ENCODE results near the gene ELOF1.
"Not testable (repeated sequence)": the region's sequence is repeated elsewhere in the genome, so short reads cannot be mapped to it uniquely, and the experiment has no call there.

ELOF1 gene

DNA sequence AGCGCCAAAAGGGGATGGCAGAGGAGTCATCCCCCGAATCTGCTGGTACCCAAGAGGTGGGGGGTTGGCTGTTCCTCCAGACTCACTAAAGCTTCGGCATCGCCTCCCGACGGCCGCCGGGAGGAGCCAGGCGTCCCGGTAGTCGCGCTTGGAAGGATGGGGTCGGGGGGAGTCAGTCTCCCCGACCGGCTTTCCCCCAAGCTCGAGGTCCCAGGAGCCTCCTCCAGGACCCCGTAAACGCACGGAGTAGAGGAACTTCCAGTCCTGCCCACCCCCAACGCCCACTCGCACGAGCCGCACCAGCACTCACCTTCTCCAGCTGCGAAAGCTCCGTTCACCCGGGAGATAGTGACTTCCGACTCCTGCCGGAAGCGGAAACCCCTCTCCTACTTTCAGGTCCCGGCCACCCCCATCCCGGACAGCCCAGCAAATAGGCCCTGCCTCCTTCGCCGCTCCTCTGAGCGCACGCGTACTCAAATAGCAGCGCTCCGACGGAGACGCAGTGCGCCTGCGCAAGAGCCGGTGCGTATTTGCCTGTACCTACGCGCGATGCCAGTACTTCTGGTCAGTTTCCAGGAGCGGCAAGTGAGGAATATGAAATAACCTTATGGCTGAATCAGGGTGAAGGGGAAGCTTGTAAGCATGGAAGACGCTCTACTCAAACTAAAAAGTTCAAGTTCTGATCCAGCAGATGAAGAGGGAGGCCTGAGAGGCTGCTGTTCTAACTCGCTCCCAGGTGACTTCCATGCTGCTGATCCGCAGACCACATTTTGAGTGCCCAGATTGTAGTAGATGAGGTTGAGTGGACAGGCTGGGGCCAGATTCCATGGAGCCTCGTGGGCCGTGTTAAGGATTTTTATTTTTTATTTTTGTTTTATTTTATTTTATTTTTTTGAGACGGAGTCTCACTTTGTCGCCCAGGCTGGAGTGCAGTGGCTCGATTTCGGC, at the start of gene ELOF1:
Gene ELOF1 (minus strand): TSS at position 350 of the 948 bp plus-strand sequence. CDS start 4,883 bp downstream, outside the sequence.
- Mint-ChIP-seq H3K4me3 (peak within 1 kb of the TSS; percentile 84), H3K27ac (peak within 1 kb of the TSS; percentile 90), H3K9me3 (no peaks in the 10 kb centered on the region), H3K36me3 (peaks cover 40% of the 10 kb centered on the region), H3K4me1 (peaks cover 52% of the 10 kb centered on the region)
- ATAC-seq (peak; percentile 96), DNase-seq (ENCODE audit: low spot score in 2 of 2) (peak; percentile 91 to 97)

DNA sequence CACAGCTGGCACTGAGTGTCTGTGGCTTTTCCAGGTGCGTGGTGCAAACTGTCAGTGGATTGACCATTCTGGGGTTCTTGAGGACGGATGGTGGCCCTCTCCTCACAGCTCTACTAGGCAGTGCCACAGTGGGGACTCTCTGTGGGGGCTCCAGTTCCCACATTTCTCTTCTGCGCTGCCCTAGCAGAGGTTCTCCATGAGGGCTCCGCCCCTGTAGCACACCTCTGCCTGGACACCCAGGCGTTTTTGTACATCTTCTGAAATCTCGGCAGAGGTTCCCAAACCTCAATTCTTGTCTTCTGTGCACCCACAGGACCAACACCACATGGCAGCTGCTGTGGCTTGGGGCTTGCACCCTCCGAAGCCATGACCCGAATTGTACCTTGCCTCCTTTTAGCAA, 47.5 kb upstream of the ELOF1 start:
- Mint-ChIP-seq H3K4me3 (no peak overlapping the region), H3K9me3 (peaks cover 12% of the 10 kb centered on the region), H3K36me3 (peaks cover 25% of the 10 kb centered on the region), H3K27ac (no peak overlapping the region), H3K4me1 (no peaks in the 10 kb centered on the region)
- DNase-seq (ENCODE audit: low spot score in 2 of 2) = no peak
- no peak for ATAC-seq

DNA sequence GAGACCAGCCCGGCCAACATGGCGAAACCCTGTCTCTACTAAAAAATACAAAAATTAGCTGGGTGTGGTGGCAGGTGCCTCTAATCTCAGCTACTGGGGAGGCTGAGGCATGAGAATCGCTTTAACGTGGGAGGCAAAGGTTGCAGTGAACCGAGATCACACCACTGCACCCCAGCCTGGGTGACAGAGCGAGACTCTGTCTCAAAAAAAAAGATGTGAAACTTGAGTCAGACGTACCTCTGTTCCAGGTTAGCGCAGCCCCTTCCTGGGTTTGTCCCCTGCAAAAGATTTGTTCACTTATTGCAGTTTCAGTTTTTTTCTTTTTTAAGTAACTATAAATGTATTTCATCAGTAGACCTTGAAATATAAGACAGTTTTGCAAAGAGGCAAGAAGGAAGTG, 40.7 kb upstream of the ELOF1 start:
- not testable (repeated sequence) for H3K4me3 Mint-ChIP-seq; ATAC-seq; H3K9me3 Mint-ChIP-seq; DNase-seq (ENCODE audit: low spot score in 2 of 2); H3K27ac Mint-ChIP-seq
- peaks cover 13% of the 10 kb centered on the region for H3K4me1 Mint-ChIP-seq
- H3K36me3 Mint-ChIP-seq = peaks cover 26% of the 10 kb centered on the region

DNA sequence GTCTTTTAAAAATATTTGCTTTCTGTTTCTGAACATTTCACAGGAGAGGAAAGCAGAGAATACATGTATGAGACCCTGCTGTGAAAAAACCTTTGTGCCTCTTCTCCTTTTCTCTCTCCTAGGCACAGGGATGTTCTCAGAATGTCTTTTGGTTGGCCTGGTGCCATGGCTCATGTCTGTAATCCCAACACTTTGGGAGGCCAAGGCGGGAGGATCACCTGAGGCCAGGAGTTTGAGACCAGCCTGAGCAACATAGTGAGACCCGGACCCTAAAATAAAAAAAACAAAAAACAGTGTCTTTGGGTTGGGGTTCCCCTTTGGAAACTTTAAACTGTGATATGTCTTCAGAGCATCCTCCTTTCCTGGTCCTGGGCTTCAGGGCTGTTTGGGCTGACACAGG, 39.7 kb upstream of the ELOF1 start:
- no peaks in the 10 kb centered on the region for H3K9me3 Mint-ChIP-seq
- peaks cover 16% of the 10 kb centered on the region for H3K36me3 Mint-ChIP-seq
- H3K4me3 Mint-ChIP-seq = peak overlapping the region; percentile 82
- ATAC-seq (no peak), DNase-seq (ENCODE audit: low spot score in 2 of 2) (no peak)
- peaks cover 13% of the 10 kb centered on the region for H3K4me1 Mint-ChIP-seq
- peak overlapping the region; percentile 5 for H3K27ac Mint-ChIP-seq

DNA sequence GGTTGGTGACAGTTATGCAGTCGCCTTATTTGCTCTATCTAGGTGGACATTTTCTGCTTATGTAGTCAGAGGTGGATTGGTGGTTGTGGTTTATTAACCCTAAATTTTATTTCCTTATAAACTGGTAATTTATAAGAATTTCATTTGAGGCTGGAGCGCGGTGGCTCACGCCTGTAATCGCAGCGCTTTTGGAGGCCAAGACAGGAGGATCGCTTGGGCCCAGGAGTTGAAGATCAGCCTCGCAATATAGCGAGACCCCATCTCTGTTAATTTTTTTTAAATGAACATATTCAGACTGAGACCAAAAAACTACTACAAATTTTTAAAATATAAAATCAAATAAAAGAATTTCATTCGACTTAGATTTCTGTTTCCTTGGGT, 39.1 kb upstream of the ELOF1 start:
- ATAC-seq (no peak), DNase-seq (ENCODE audit: low spot score in 2 of 2) (no peak)
- Mint-ChIP-seq H3K9me3 (no peaks in the 10 kb centered on the region), H3K4me1 (peaks cover 13% of the 10 kb centered on the region), H3K4me3 (peak overlapping the region; percentile 82), H3K27ac (peak overlapping the region; percentile 92), H3K36me3 (peaks cover 15% of the 10 kb centered on the region)

DNA sequence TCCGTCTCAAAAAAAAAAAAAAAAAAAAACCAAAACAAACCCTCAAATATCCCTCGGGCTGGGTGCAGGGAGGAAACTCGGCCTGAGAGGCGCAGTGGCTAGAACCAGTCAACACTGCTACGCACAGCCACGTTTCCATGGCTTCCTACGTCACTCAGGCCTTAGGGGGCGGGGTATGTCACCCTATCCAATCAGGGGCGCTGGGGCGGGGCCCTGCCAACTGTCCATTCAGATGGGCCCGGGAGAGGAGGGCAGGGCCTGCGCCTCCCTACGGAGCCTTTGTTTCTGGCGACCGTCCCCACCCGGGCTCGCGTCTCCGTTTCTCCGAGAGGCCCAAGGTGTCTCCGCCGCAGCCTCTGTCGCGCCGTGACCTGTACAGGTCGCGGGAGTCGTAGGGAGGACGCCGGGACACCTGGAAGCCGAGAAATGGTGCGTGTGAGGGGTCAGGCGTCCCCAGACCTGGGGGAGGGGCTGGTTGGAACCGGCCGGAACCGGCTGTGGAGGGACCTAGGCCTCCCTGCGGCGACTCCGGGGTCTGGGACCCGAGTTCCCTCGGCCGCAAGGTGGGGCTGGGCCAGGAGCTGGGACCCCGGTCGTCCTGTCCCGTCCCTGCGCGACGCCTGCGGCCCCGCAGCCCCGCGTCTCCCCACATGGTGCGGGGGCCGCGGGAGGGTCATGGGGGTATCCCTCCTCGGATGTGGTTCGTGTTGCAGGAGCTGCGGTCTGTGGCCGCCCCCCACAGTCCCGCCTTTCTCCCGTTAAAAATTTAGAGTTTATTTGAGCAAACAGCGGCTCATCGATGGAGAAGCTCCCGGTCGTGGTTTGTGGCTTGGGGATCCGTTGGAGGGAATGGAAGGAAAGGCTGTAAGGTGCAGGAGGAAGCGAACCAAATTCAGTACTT, 38.4 kb upstream of the ELOF1 start, which contains the start of gene ZNF627:
Gene ZNF627 (plus strand): TSS at position 282 of the 901 bp plus-strand sequence. CDS start 145 bp downstream, at position 427.
- Mint-ChIP-seq H3K9me3 (no peaks in the 10 kb centered on the region), H3K27ac (peak within 1 kb of the TSS; percentile 92), H3K36me3 (peaks cover 15% of the 10 kb centered on the region), H3K4me1 (peaks cover 13% of the 10 kb centered on the region), H3K4me3 (peak within 1 kb of the TSS; percentile 82)
- ATAC-seq = peak; percentile 100
- DNase-seq (ENCODE audit: low spot score in 2 of 2) = peak; percentile 88 to 97

DNA sequence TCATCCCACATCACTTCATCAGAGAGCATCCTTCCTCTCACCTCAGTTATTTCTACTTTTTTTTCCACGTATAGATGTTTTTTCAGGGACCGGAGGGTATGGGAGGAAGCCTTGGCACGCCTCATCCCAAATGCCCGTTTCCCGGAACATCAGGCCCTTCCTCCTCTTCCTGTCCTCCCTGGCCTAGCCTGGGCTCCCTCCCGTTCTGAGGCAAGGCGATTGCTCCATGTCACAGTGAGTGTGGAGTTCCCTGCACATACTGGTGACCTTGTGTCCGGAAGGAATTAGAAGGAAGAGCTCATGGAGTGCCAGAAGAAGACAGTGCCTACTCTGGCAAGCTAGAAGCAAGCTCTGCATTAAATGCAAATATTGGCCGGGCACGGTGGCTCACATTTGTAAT, 37.1 kb upstream of the ELOF1 start:
- ATAC-seq (no peak), DNase-seq (ENCODE audit: low spot score in 2 of 2) (no peak)
- Mint-ChIP-seq H3K27ac (peak overlapping the region; percentile 92), H3K4me1 (peaks cover 13% of the 10 kb centered on the region), H3K36me3 (peaks cover 7% of the 10 kb centered on the region), H3K9me3 (no peaks in the 10 kb centered on the region), H3K4me3 (peak overlapping the region; percentile 82)

DNA sequence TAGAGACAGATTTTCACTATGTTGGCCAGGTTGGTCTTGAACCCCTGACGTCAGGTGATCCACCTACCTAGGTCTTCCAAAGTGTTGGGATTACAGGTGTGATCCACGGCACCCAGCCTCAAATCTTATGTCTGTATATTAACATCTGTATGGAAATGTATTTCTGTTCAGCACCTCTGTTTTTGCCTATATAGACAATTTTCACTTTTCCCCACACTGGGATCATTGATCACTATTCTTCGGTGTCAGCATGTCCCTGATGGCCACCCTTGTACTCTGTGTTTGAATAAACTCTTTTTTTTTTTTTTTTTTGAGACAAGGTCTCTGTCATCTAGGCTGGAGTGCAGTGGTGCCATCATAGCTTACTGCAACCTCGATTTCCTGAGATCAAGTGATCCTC, 35.1 kb upstream of the ELOF1 start:
- ATAC-seq (no peak), DNase-seq (ENCODE audit: low spot score in 2 of 2) (no peak)
- Mint-ChIP-seq H3K4me3 (no peak overlapping the region), H3K9me3 (no peaks in the 10 kb centered on the region), H3K36me3 (peaks cover 7% of the 10 kb centered on the region), H3K27ac (no peak overlapping the region), H3K4me1 (peaks cover 13% of the 10 kb centered on the region)

DNA sequence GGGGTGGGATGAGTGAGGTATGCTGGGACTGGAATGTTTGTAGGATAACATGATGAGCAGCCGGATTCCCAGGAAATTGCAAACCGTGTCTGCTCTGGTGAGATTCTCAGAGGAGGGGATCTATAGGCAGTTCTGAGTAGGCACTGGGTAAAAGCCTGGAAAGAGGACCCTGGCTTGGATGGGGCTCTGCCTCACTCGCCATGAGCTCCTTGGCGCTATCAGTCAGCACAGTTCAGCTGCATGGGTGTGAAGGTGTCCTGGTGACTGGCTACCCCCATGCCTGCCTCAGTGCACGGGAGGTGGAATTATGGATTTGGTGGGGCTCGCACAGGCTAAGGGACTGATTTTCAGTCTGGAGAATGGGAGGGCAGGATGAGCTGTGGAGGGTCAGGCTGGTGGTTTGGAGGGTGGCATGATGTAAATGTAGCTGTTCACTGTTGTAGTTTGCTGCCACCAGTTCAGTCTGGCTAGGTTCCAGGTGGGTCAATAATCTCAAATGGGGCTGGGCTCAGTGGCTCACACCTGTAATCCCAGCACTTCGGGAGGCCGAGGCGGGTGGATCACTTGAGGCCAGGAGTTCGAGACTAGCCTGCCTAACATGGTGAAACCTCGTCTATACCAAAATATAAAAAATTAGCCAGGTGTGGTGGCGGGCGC, 29.1 kb upstream of the ELOF1 start:
- peak; percentile 40 for ATAC-seq
- no peak overlapping the region for H3K4me3 Mint-ChIP-seq
- H3K27ac Mint-ChIP-seq = peak overlapping the region; percentile 76
- no peaks in the 10 kb centered on the region for H3K9me3 Mint-ChIP-seq
- no peaks in the 10 kb centered on the region for H3K36me3 Mint-ChIP-seq
- peaks cover 12% of the 10 kb centered on the region for H3K4me1 Mint-ChIP-seq
- no peak for DNase-seq (ENCODE audit: low spot score in 2 of 2)

DNA sequence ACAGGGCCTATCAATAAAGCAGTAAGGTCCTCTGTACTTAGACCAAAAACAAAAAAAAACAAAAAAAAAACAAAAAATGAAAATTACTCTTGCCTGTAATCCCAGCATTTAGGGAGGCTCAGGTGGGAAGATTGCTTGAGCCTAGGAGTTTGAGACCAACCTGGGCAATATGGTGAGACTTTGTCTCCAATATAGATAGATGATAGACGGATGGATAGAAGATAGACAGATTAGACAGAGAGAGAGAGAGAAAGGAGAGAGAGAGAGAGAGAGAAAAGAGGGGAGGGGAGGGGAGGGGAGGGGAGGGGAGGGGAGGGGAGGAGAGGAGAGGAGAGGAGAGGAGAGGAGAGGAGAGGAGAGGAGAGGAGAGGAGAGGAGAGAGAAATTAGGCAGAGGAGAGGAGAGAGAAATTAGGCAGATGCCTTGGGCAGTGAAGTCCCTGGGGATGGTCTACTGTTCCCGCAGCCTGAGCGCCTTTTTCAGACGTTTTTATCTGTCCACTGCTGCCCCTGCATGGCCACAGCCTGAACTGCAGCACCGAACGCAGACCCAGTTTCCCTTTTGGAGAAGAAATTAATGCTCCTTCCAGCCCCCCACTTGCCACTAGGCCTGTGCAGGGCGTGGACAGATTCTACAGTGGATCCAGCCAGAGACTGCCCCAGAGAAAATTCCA, 28.4 kb upstream of the ELOF1 start:
- Mint-ChIP-seq H3K4me3 (no peak overlapping the region), H3K27ac (peak overlapping the region; percentile 76), H3K9me3 (no peaks in the 10 kb centered on the region), H3K4me1 (peaks cover 12% of the 10 kb centered on the region), H3K36me3 (no peaks in the 10 kb centered on the region)
- DNase-seq (ENCODE audit: low spot score in 2 of 2) (peak; percentile 74 to 93), ATAC-seq (peak; percentile 87)

DNA sequence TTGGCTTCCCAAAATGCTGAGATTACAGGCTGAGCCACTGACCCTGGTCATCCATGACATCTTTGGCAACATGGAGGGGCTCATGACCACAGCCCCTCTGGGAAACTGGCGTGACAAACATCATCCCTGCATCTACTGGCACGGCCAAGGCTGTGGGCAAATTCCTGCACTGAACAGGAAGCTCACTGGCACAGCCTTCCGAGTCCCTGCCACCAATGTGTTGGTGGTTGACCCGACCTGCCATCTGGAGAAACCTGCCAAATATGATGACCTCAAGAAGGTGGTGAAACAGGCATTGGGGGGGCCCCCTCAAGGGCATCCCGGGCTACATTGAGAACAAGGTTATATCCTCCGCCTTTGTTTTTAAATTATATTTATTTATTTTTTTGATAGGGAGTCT, 27.3 kb upstream of the ELOF1 start:
- no peak for ATAC-seq
- H3K4me1 Mint-ChIP-seq = peaks cover 20% of the 10 kb centered on the region
- H3K9me3 Mint-ChIP-seq = no peaks in the 10 kb centered on the region
- no peak for DNase-seq (ENCODE audit: low spot score in 2 of 2)
- H3K36me3 Mint-ChIP-seq = no peaks in the 10 kb centered on the region
- H3K27ac Mint-ChIP-seq = no peak overlapping the region
- H3K4me3 Mint-ChIP-seq = no peak overlapping the region

DNA sequence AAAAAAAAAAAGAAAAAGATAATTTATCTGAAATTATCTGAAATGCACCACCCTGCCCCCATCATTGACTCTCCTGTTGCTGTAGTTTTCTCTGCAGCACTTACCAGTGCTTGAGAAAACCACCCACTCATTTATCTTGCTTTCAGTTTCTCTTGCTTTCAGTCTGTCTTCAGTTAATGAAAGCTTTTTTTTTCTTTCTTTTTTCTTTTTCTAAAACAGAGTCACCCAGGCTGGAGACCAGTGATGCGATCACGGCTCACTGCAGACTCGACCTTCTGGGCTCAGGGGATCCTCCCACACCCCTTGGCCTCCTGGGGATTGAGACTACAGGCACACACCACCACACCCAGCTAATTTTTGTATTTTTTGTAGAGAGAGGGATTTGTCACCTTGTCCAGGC, 22.7 kb upstream of the ELOF1 start:
- ATAC-seq = peak; percentile 92
- Mint-ChIP-seq H3K36me3 (no peaks in the 10 kb centered on the region), H3K4me3 (peak overlapping the region; percentile 60), H3K9me3 (no peaks in the 10 kb centered on the region), H3K4me1 (peaks cover 22% of the 10 kb centered on the region), H3K27ac (peak overlapping the region; percentile 62)
- peak in 1 of 2 donors; percentile 59 for DNase-seq (ENCODE audit: low spot score in 2 of 2)

DNA sequence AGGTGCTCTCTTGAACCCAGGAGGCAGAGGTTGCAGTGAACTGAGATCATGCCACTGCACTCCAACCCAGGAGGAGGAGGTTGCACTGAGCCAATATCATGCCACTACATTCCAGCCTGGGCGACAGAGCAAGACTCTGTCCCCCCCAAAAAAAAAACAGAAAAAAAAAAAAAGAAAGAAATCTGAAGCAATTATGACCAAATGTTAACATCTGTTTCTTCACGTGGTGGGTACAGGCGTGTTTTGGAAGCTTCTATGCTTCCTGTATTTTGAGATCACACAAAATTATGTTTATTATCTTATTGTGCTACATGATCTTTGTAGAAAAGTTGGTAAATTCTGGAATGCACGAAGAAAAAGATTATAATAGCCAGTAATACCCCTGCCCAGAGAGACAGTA, 21.1 kb upstream of the ELOF1 start:
- no peak overlapping the region for H3K4me3 Mint-ChIP-seq
- H3K36me3 Mint-ChIP-seq = peaks cover 7% of the 10 kb centered on the region
- ATAC-seq = no peak
- H3K9me3 Mint-ChIP-seq = no peaks in the 10 kb centered on the region
- no peak overlapping the region for H3K27ac Mint-ChIP-seq
- no peak for DNase-seq (ENCODE audit: low spot score in 2 of 2)
- peaks cover 22% of the 10 kb centered on the region for H3K4me1 Mint-ChIP-seq

DNA sequence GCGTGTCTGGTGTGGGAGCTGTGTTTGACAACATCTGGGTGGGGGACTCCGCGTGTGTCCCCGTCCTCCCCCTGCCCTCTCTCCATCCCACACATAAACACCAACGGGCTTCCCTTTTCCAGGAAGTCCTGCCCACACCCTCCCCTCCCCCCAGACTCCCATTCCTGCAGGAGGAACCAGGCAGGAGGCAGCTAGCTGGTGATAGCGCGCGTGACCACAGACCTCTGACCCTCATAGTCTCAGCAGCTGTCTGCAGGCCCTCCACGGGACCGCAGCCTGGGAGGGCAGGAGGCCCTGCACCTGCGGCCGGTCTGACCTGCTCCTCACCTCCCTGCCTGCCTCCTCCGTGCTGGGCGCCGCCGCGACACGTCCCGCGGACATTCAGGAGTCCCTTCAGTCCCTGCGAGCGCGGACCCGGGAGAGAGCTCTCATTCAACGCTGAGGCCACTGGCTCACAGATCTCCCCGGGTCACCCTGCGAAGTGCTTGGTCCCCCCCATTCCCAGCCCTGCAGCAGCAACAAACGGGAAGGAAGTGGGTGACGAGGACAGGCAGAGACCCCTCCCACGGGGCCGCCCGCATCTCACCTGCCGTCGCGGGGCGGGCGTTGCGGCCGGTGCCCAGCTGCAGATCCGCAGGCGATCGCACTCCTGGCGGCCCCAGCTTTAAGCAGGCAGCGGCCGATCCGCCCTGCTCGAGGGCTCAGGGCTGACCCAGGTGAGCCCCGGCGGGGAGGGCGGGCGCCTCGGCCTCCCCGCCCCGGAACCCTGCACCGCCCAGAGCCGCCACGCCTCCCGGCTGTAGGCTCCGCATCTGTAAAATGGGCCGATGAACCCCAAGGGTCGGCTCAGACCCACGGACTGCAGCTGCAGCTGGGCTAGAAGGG, 19.5 kb upstream of the ELOF1 start:
- DNase-seq (ENCODE audit: low spot score in 2 of 2) (no peak), ATAC-seq (peak; percentile 57)
- Mint-ChIP-seq H3K4me1 (peaks cover 22% of the 10 kb centered on the region), H3K27ac (peak overlapping the region; percentile 54), H3K36me3 (peaks cover 7% of the 10 kb centered on the region), H3K4me3 (peak overlapping the region; percentile 71), H3K9me3 (no peaks in the 10 kb centered on the region)
